ENCODE results near the gene SLC10A3.

GRCh38 chrX:154509455-154509854, 19.0 kb upstream of the SLC10A3 start:
- TF ChIP-seq, protein P1, sequence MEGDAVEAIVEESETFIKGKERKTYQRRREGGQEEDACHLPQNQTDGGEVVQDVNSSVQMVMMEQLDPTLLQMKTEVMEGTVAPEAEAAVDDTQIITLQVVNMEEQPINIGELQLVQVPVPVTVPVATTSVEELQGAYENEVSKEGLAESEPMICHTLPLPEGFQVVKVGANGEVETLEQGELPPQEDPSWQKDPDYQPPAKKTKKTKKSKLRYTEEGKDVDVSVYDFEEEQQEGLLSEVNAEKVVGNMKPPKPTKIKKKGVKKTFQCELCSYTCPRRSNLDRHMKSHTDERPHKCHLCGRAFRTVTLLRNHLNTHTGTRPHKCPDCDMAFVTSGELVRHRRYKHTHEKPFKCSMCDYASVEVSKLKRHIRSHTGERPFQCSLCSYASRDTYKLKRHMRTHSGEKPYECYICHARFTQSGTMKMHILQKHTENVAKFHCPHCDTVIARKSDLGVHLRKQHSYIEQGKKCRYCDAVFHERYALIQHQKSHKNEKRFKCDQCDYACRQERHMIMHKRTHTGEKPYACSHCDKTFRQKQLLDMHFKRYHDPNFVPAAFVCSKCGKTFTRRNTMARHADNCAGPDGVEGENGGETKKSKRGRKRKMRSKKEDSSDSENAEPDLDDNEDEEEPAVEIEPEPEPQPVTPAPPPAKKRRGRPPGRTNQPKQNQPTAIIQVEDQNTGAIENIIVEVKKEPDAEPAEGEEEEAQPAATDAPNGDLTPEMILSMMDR (IDR thresholded peaks at IDR 0.05), result no peak
- TF ChIP-seq POLR2A (IDR thresholded peaks at IDR 0.05), result no peak
